ENCODE measurements around the gene ABCC8. TPM values are rescaled to one million over a fixed set of nuclear protein-coding genes. Genes with fewer than 3 reads are reported as not detected.

Gene ABCC8
- total and polyA plus RNA-seq, 4 donors, result 1.2 to 14.9 (median 3.1) TPM

DNA sequence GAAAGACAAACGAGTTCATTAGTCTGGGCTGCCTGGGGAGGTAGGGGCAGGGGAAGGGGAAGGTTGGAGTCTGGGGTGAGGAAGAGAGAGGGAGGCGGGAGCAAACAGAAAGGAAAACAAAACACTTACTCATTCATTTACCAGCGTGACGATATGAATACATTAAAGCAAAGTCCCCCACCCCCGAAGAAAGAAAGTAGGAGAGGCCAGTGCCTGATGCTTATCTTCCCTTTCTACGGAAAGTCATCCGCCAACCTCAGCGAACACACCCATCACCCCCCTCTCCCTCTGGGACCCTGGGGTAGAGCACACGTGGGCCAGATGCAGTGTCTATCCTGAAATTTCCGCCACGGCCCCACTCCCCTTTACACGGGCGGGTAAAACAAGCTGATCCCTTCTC is 13.7 kb downstream of the ABCC8 start:
- Histone ChIP-seq H3K27ac (ENCODE audit: low read depth in 1 of 2, low read length in 1 of 2) (no peak overlapping the region), H3K36me3 (ENCODE audit: control insufficient read depth in 4 of 4, insufficient read depth in 4 of 4, low read length in 4 of 4) (no peaks in the 10 kb centered on the region), H3K27me3 (ENCODE audit: control insufficient read depth in 3 of 3, insufficient read depth in 3 of 3, low read length in 2 of 3) (no peaks in the 10 kb centered on the region), H3K4me3 (no peak overlapping the region), H3K9ac (ENCODE audit: insufficient read depth in 1 of 2, low read length in 2 of 2) (no peak overlapping the region), H3K9me3 (ENCODE audit: control insufficient read depth in 4 of 4, insufficient read depth in 3 of 4, low read length in 3 of 4) (no peaks in the 10 kb centered on the region), H3K4me1 (ENCODE audit: control insufficient read depth in 5 of 5, insufficient read depth in 5 of 5, low read length in 5 of 5) (no peaks in the 10 kb centered on the region)
- ATAC-seq (ENCODE audit: insufficient read depth, low FRiP score), result no peak
- WGBS, 2 donors, result 75 to 76% methylated on average over 13 of the region's 13 CpGs
- TF ChIP-seq, protein P1, sequence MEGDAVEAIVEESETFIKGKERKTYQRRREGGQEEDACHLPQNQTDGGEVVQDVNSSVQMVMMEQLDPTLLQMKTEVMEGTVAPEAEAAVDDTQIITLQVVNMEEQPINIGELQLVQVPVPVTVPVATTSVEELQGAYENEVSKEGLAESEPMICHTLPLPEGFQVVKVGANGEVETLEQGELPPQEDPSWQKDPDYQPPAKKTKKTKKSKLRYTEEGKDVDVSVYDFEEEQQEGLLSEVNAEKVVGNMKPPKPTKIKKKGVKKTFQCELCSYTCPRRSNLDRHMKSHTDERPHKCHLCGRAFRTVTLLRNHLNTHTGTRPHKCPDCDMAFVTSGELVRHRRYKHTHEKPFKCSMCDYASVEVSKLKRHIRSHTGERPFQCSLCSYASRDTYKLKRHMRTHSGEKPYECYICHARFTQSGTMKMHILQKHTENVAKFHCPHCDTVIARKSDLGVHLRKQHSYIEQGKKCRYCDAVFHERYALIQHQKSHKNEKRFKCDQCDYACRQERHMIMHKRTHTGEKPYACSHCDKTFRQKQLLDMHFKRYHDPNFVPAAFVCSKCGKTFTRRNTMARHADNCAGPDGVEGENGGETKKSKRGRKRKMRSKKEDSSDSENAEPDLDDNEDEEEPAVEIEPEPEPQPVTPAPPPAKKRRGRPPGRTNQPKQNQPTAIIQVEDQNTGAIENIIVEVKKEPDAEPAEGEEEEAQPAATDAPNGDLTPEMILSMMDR (IDR thresholded peaks at IDR 0.05; ENCODE audit: control extremely low read depth, extremely low read depth), result no peak
- DNase-seq, result no peak

- H3K4me1 ChIP-seq (ENCODE audit: control insufficient read depth in 5 of 5, insufficient read depth in 5 of 5, low read length in 5 of 5), result no peaks in the 10 kb centered on the region
- H3K27ac ChIP-seq (ENCODE audit: low read depth in 1 of 2, low read length in 1 of 2), result no peak overlapping the region
- ATAC-seq (ENCODE audit: insufficient read depth, low FRiP score) (no peak), DNase-seq (no peak)
- no peak overlapping the region for H3K9ac ChIP-seq (ENCODE audit: insufficient read depth in 1 of 2, low read length in 2 of 2)
- 94% methylated on average over 12 of the region's 12 CpGs for WGBS, 2 donors
- no peak overlapping the region for H3K4me3 ChIP-seq
- no peaks in the 10 kb centered on the region for H3K27me3 ChIP-seq (ENCODE audit: control insufficient read depth in 3 of 3, insufficient read depth in 3 of 3, low read length in 2 of 3)
- TF ChIP-seq, protein P1 (IDR thresholded peaks at IDR 0.05; ENCODE audit: control extremely low read depth, extremely low read depth), result no peak
- no peaks in the 10 kb centered on the region for H3K9me3 ChIP-seq (ENCODE audit: control insufficient read depth in 4 of 4, insufficient read depth in 3 of 4, low read length in 3 of 4)
- no peaks in the 10 kb centered on the region for H3K36me3 ChIP-seq (ENCODE audit: control insufficient read depth in 4 of 4, insufficient read depth in 4 of 4, low read length in 4 of 4)
Observed at GRCh38 chr11:17460406-17460805, 16.2 kb downstream of the ABCC8 start.

DNA sequence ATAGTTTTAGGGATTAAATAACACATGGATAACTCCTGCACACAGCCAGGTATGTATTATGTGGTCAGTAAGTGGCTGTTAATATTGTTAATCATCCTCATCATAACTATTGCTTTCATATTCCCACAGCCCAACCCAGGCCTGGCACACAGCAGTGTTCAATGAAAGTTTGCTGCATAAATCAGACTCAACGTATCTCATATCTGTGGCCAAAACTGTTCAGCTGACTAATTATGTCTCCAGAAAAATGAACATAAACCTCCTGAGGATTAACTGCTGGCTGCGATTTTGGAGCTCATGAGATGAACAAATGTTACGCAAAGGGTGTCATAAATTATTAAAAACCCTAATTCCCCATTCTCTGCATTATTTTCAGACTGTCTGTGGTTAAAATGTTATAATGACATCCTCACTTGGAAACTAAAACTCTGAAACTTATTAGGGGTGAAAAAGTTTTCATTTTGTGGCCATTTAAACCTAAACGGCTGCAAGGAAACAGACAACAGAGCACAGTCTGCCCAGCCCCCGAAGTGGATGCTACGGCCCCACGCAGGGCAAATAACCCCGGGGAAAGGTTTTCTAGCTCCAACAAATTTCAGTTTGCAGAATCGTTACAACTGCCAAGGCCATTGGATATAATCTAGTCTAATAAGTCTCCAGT is 17.3 kb downstream of the ABCC8 start:
- Histone ChIP-seq H3K27me3 (ENCODE audit: control insufficient read depth in 3 of 3, insufficient read depth in 3 of 3, low read length in 2 of 3) (no peaks in the 10 kb centered on the region), H3K9me3 (ENCODE audit: control insufficient read depth in 4 of 4, insufficient read depth in 3 of 4, low read length in 3 of 4) (no peaks in the 10 kb centered on the region), H3K36me3 (ENCODE audit: control insufficient read depth in 4 of 4, insufficient read depth in 4 of 4, low read length in 4 of 4) (no peaks in the 10 kb centered on the region), H3K27ac (ENCODE audit: low read depth in 1 of 2, low read length in 1 of 2) (no peak overlapping the region), H3K4me1 (ENCODE audit: control insufficient read depth in 5 of 5, insufficient read depth in 5 of 5, low read length in 5 of 5) (no peaks in the 10 kb centered on the region), H3K9ac (ENCODE audit: insufficient read depth in 1 of 2, low read length in 2 of 2) (no peak overlapping the region), H3K4me3 (no peak overlapping the region)
- no peak for DNase-seq
- WGBS, 2 donors, result 78 to 79% methylated on average over 9 of the region's 9 CpGs
- TF ChIP-seq, protein P1 (IDR thresholded peaks at IDR 0.05; ENCODE audit: control extremely low read depth, extremely low read depth), result no peak
- ATAC-seq (ENCODE audit: insufficient read depth, low FRiP score), result no peak

DNA sequence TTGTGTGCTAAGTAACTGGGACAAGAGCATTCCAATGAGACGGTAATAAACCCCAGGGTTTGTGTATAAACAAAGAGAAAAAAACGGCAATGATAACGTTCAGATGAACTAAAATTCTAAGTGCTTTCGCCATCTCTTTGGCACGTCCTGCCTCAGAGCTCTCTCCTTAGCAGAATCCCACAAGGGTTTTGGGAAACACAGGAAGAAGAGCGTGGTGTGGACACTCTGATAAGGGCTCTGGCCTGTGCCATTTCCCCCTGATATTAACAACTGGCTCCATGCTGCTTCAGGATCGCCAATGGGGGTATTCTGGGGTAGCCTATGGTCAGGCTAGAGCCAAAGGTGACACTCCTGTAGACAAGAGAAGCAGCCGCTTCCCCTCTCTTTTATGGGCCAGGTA is 18.4 kb downstream of the ABCC8 start:
- Histone ChIP-seq H3K36me3 (ENCODE audit: control insufficient read depth in 4 of 4, insufficient read depth in 4 of 4, low read length in 4 of 4) (no peaks in the 10 kb centered on the region), H3K27me3 (ENCODE audit: control insufficient read depth in 3 of 3, insufficient read depth in 3 of 3, low read length in 2 of 3) (no peaks in the 10 kb centered on the region), H3K9me3 (ENCODE audit: control insufficient read depth in 4 of 4, insufficient read depth in 3 of 4, low read length in 3 of 4) (no peaks in the 10 kb centered on the region), H3K4me3 (no peak overlapping the region), H3K4me1 (ENCODE audit: control insufficient read depth in 5 of 5, insufficient read depth in 5 of 5, low read length in 5 of 5) (no peaks in the 10 kb centered on the region), H3K9ac (ENCODE audit: insufficient read depth in 1 of 2, low read length in 2 of 2) (no peak overlapping the region), H3K27ac (ENCODE audit: low read depth in 1 of 2, low read length in 1 of 2) (no peak overlapping the region)
- DNase-seq (no peak), ATAC-seq (ENCODE audit: insufficient read depth, low FRiP score) (no peak)
- 39% methylated on average over 8 of the region's 8 CpGs for WGBS, 2 donors
- TF ChIP-seq, protein P1 (IDR thresholded peaks at IDR 0.05; ENCODE audit: control extremely low read depth, extremely low read depth), result no peak

Data from lung (tissue), 12 donors.